ENCODE results near the gene KLHL21. TPM values are rescaled to one million over a fixed set of nuclear protein-coding genes. Genes with fewer than 3 reads are reported as not detected.

KLHL21 gene
- total and polyA plus RNA-seq, 8 donors, result 10.8 to 31.3 (median 16.8) TPM

DNA sequence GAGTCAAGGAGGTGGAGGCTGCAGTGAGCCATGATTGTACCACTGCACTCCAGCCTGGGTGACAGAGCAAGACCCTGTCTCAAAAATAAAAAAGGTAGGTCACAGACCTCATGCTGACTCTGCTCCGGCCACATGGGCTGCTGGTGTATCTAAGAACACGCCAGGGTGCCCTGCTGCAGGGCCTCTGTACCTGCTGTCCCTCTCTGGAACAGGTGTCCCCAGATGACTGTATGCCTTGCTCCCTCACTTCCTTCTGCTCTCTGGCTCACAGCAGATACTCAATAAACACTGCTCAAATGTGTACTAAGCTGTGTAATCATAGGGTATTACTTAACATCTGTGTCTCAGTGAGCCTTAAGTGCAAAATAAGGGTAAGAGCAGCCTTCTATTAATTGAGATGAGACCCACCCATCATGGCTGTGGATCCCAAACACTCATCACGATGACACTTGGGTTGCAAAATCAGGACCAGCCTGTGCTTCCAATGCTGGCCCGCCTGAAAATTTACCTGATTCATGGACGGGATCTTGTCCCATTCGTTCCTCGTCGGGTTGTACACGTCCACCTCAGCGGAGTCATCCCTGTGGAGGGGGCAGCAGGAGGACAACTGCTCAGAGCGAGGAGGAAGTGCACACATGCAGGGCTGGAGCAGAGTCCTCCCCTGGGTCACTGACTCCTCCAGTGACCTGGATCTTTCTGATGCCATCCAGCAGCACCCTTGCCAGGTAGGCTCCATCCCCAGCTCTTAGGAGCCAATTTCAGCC lies 7.5 kb downstream of the KLHL21 start:
- no peak for FAIRE-seq
- 87% methylated on average over 11 of the region's 11 CpGs for WGBS, 2 donors
- no peaks in the 10 kb centered on the region for H3K27me3 ChIP-seq
- no peak for TF ChIP-seq CTCF (IDR thresholded peaks at IDR 0.05)
- peaks cover 6 to 69% (median 48%) of the 10 kb centered on the region in 3 donors for H3K36me3 ChIP-seq
- H3K4me3 ChIP-seq, result no peak overlapping the region
- ATAC-seq, result peak in 2 of 4 donors; percentile 28 to 46
- DNase-seq, result no peak
- intact Hi-C loops (cut with DNase I), result loop anchor here in 1 of 3 donors (10.0 kb wide), 1 partner anchor 60 kb away; no protein-coding TSS in a partner anchor
- no peaks in the 10 kb centered on the region for H3K9me3 ChIP-seq
- H3K4me1 ChIP-seq, result peaks cover 0 to 27% (median 8%) of the 10 kb centered on the region in 3 donors
- H3K27ac ChIP-seq, result no peak overlapping the region

GRCh38 chr1:6593810-6594209 lies 8.9 kb downstream of the KLHL21 start:
- peaks cover 6 to 77% (median 59%) of the 10 kb centered on the region in 3 donors for H3K36me3 ChIP-seq
- DNase-seq, result no peak
- no peak for FAIRE-seq
- ATAC-seq, result no peak
- WGBS, 2 donors, result 94% methylated on average over 13 to 15 of the region's 15 CpGs
- H3K4me1 ChIP-seq, result peaks cover 0 to 14% (median 8%) of the 10 kb centered on the region in 3 donors
- intact Hi-C loops (cut with DNase I), result loop anchor here in 1 of 3 donors (10.0 kb wide), 1 partner anchor 59 kb away; no protein-coding TSS in a partner anchor
- H3K9me3 ChIP-seq, result no peaks in the 10 kb centered on the region
- no peak overlapping the region for H3K27ac ChIP-seq
- no peak for TF ChIP-seq CTCF (IDR thresholded peaks at IDR 0.05)
- H3K27me3 ChIP-seq, result no peaks in the 10 kb centered on the region
- H3K4me3 ChIP-seq, result no peak overlapping the region

DNA sequence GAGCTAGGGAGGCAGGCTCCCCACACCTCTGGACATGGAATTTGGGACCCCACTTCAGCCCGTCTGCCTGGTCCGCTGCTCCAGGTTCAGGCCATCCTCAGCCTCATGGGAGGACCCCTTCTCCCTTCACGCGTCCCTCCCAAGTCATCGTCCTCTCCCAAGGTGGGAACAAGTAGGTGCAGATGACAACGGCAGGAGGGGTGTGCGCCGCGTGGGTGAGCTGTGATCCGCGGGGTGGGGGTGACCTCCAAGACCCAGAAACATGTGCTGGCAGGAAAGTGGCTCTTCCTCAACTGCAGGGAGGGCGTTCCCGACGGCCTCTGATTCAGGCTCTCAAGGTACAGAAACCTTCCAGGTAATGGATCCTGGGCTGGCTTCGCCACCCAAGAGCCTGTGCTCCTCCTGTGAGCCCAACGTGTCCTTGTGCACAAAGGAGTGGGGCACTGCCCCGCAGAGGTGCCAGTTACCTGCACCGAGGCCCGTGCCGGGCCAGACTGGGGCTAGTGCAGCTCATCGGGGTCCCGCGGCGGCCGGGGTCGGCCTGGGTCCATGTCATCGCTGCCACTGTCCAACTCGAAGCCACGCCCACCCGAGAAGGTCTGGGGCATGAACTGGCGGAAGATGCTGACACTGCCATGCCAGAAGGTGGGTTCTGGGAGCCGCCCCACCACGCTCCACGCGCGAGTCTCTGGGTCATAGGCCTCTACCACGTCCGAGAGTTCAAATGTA lies 9.6 kb downstream of the KLHL21 start:
- ATAC-seq (no peak), FAIRE-seq (no peak), DNase-seq (no peak)
- Histone ChIP-seq H3K27ac (no peak overlapping the region), H3K4me3 (no peak overlapping the region), H3K4me1 (peaks cover 0 to 9% (median 8%) of the 10 kb centered on the region in 3 donors), H3K36me3 (peaks cover 6 to 73% (median 65%) of the 10 kb centered on the region in 3 donors), H3K9me3 (no peaks in the 10 kb centered on the region), H3K27me3 (no peaks in the 10 kb centered on the region)
- WGBS, 2 donors, result 89 to 90% methylated on average over 38 of the region's 38 CpGs
- intact Hi-C loops (cut with DNase I), result loop anchor here in 1 of 3 donors (10.0 kb wide), 1 partner anchor 58 kb away; no protein-coding TSS in a partner anchor
- TF ChIP-seq CTCF (IDR thresholded peaks at IDR 0.05), result no peak

DNA sequence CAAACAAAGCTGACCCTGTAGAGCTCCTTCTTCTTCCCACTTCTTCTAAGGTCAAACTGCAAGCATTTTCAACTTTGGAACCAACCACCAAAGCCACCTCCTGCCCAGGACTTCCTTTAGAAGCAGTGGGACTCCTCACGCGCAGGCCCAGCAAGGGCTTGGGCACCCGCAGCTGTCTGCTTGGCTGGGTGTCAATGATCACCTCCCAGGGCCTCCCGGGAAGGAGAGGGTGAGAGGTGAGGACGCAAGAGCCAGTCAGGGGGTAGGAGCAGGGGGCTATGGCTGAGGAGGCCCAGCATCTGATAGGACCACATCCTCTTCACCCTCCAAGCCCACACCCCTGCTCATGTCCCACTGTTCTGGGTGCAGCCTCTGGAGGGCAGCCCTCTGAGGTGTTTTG lies 10.2 kb downstream of the KLHL21 start:
- intact Hi-C loops (cut with DNase I), result loop anchor here in 1 of 3 donors (10.0 kb wide), 1 partner anchor 58 kb away; no protein-coding TSS in a partner anchor
- peaks cover 3 to 8% (median 4%) of the 10 kb centered on the region in 3 donors for H3K4me1 ChIP-seq
- FAIRE-seq (no peak), ATAC-seq (no peak), DNase-seq (no peak)
- peaks cover 6 to 67% (median 60%) of the 10 kb centered on the region in 3 donors for H3K36me3 ChIP-seq
- no peaks in the 10 kb centered on the region for H3K27me3 ChIP-seq
- no peak overlapping the region for H3K4me3 ChIP-seq
- TF ChIP-seq CTCF (IDR thresholded peaks at IDR 0.05), result no peak
- no peak overlapping the region for H3K27ac ChIP-seq
- no peaks in the 10 kb centered on the region for H3K9me3 ChIP-seq
- 23 to 42% methylated on average over 5 of the region's 5 CpGs for WGBS, 2 donors
